Hippocampal formation (tissue), 2 donors: ENCODE data around the gene PAQR3.

ENCODE experiments used
- DNase-seq, 2 donors: peaks; one replicate each; lab custom pipeline; 2025; lab: John Stamatoyannopoulos, UW

The PAQR3 gene, protein sequence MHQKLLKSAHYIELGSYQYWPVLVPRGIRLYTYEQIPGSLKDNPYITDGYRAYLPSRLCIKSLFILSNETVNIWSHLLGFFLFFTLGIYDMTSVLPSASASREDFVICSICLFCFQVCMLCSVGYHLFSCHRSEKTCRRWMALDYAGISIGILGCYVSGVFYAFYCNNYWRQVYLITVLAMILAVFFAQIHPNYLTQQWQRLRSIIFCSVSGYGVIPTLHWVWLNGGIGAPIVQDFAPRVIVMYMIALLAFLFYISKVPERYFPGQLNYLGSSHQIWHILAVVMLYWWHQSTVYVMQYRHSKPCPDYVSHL

GRCh38 chr4:78938868-78939666 lies at the start of gene PAQR3:
Gene PAQR3 (minus strand): TSS chr4:78939438. CDS start chr4:78939224, 214 bp downstream.
- DNase-seq = peak; percentile 74 to 87

DNA sequence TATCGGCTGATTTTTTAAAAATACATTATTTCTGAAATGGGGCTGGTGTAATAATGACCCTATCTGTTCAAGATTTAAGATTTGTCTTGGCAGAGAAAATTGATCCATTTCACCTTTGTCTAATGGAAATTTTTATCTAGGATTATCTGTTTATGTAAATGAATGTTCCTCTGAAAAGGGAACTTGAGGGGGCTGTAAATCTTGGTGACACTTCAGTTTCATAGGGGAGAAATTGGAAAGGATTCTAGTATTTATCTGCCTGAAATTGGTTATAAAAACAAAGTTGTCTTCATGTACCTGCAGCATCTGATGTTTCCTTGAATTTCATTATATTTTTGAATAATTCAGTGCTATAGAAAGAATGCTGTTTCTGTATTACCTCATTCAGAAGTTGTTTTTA lies 48.4 kb upstream of the PAQR3 start:
- DNase-seq = no peak

DNA sequence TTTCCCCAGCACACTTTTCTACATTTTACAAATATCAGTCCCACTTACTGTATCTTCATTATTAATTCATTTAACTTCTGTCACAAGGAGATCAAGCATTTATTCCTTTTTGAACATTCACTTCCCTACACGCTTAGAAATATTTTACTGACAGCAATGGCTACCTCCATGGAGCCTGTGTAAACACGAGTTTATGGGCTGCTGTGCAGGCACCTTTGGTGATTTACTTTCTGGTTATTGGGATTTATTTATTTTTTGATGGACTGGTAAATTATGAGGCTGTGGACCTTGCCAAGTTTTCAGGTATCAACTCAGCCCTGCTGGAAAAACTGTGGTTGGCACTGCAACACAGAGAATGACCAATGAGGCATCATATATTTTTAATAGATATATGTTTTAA lies 45.4 kb upstream of the PAQR3 start:
- no peak for DNase-seq

- DNase-seq = no peak
Measured at GRCh38 chr4:78975865-78976264, 36.6 kb upstream of the PAQR3 start.

- DNase-seq = no peak
Measured at GRCh38 chr4:78971776-78972175, 32.5 kb upstream of the PAQR3 start.

DNA sequence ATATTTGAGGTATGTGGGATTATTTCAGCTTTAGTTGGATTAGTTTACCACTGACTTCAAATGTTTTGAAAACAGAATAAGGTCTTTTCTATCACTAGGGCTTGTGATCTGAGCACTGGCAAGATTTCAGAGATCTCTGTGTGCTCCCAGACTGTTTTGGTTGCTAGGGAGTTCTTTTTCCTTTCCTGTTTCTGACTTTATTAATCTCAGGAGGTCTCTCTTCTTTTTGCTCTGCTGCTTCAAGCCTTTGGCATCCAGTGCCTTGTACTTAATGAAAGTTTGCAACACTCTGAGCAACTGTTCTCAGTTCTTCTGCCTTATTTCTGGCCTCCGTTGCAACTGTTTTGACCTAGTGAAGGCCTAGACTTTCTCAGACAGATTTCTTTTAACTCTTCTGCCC lies 32.1 kb upstream of the PAQR3 start:
- no peak for DNase-seq

DNA sequence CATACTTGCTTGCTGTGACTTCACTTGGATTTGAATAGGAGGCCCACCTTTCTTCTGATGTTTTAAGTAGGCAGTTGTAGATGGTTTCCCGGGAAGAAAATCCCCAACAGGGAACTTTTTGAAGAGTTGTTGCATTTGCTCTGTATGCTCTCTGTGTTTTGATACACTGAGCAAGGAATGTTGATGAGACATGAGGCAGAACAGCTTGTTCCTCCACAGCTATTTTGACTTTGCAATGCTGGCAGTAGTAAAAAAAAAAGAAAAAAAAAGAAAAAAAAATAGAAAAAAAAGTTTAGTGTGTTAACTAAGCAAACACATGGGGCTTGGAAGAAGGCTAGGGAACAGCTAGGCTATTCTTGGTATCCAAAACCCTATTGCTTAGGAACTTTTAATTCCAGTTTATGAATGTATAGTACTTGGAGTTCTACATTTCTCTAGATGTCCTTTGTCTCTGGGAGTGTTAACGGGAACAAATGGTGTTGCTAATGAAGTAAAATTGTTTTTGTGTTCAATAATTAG lies 23.4 kb upstream of the PAQR3 start:
- peak in 1 of 2 donors; percentile 54 for DNase-seq

- no peak for DNase-seq
Measured at GRCh38 chr4:78960926-78961325, 21.7 kb upstream of the PAQR3 start.

GRCh38 chr4:78956975-78957374 lies 17.7 kb upstream of the PAQR3 start:
- no peak for DNase-seq

DNA sequence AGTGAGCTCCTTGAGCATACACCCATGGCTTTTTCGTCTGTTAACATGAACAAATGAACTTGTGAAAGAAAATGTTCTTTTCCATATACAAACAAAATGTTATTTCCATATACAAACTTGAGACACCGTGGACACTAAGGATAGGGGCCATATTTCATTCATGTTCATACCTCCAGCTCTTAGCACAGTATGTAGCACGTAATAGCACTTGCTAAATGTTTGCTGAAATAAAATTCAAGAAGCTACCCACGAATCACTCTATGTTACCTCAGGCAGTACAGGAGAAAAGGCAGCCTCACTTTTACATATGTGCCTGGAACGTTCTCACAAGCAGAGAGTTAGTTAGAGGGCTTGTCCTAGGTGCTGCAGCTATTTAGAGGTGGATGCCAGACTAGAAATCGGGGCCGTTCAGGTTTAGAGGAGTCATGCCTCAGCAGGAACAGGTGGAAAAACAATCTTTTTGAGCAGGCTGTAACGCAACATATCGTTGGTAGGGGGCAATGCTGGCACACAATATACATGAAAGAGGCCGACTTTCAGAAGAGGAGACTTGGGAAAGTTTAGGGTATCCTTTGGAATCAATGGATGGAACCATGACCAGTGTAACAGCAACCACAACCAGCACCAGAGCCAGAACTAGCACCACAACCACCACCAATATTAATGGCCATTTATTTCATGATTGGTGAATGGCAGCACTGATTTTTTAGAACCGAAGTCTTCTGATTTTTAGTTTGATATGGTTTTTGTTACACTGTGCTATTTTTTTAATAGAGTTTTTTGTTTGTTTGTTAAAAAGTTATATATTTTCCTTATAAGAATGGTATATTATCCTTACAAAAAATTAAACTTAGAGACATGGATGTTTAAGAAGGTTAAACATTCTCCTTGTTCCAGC lies 14.8 kb upstream of the PAQR3 start:
- DNase-seq = peak in 1 of 2 donors; percentile 1

DNA sequence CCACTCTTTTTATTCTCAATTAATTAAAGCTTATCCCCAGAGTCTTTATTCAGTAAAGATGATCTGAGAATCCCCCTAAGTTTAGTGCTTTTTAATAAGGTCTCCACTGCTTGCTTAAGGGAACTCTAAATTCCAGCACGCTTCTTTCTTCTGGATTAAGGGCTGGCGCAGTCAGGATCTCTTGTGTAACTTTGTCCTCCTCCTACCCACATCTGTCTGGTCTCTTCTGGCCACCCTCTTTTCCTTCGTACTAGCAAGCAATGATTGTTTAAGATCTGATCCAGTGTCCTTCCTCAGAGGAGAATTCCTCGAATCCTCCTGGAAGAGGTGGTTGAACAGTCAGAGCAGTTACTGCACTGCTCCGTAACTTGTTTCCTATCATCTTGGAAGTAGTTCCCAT lies 14.0 kb upstream of the PAQR3 start:
- no peak for DNase-seq

- peak; percentile 22 to 71 for DNase-seq
Measured at GRCh38 chr4:78951862-78952472, 12.7 kb upstream of the PAQR3 start.

GRCh38 chr4:78949735-78950134 lies 10.5 kb upstream of the PAQR3 start:
- DNase-seq = no peak

GRCh38 chr4:78945651-78946179 lies 6.5 kb upstream of the PAQR3 start:
- no peak for DNase-seq

DNA sequence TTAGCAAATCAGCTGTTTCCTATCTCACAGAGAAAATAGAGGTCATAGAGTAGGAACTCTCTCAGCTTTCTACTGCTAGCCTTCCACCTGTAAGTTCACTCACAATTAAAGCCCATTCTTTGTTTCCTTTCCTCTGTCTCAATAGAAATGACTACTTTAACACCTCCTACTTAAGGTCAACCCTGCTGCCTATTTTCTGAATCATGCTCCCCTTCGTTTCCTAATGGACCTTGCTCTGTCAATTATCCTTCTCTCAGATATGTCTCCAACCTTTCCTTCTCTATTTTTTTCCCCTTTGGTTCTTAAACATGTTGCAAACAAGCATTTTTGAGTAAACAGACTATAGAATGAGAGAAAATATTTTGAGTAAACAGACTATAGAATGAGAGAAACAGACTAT lies 5.1 kb upstream of the PAQR3 start:
- no peak for DNase-seq

GRCh38 chr4:78940752-78941151 lies 1.5 kb upstream of the PAQR3 start:
- no peak for DNase-seq

GRCh38 chr4:78939667-78940008 lies 400 bp upstream of the PAQR3 start:
- DNase-seq = no peak

GRCh38 chr4:78938474-78938867 lies 767 bp downstream of the PAQR3 start:
- DNase-seq = no peak

DNA sequence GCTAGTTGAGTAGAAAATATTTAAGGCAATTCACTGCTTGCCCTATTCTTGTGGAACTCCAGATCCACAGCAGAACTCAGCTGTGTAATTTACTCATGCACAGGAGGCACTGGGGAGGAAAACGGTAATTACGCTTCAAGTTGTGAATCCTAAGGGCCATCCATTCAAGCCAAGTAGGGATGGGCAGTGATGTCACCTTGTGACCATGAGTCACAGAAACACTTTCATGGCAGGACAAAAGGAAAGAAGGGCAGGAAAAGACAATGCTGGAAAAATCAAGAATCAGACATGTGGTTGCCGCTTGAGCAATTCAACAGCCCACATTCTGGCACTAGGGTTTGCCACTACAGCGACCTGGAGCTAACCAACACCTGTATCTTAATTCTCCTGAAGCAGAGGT lies 1.4 kb downstream of the PAQR3 start:
- DNase-seq = no peak

GRCh38 chr4:78936989-78937388 lies 2.2 kb downstream of the PAQR3 start:
- no peak for DNase-seq

DNA sequence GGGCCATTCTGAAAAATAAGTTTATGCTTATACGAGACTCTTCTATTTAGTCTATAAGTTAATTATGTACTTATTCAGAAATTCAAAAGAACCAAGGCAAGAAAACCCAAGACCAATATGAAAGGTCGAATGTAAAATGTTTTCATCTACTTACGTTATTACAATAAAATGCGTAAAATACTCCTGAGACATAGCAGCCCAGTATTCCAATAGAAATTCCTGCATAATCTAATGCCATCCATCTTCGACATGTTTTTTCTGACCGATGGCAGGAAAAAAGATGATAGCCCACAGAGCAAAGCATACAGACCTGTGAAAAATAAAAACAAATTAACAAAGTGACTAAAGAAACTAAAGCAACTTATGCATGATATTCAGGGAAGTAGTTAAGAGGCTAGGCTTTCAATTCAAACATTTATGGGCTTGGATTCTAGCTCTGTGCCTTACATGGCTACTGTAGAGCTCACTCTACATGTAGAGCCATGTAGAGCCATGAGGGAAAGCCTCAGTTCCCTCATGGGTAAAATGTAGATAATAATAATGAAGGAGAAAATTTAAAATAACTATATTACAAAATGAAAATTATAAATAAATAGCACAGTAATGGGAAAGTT lies 9.1 kb downstream of the PAQR3 start:
- no peak for DNase-seq
